ENCODE data around the gene ZNF320.
A peak's percentile ranks its signal among the peaks of the same experiment; 100 is the strongest.

GRCh38 chr19:52857378-52858191 lies 39.9 kb downstream of the ZNF320 start, which contains the start of gene ZNF468:
- TF ChIP-seq POLR2A (IDR thresholded peaks at IDR 0.05) (peak; percentile 65), CTCF (IDR thresholded peaks at IDR 0.05) (peak in 1 of 4 experiments; percentile 17)
